ENCODE measurements around the gene NSF. TPM values are rescaled to one million over a fixed set of nuclear protein-coding genes. Genes with fewer than 3 reads are reported as not detected.

Gene NSF
- total and polyA plus RNA-seq, 2 donors (not counting 3 experiments of a cell fraction or from before 2014, with no cell fraction given): 18.5 to 43.7 TPM

GRCh38 chr17:46764000-46764708 is 173.7 kb downstream of the NSF start:
- Histone ChIP-seq H3K4me2 (ENCODE audit: insufficient read depth, low read length) (peak overlapping the region; percentile 20), H3K4me1 (ENCODE audit: control insufficient read depth, extremely low read depth, insufficient read depth, low read length) (peaks cover 20% of the 10 kb centered on the region), H3K9me3 (replicated peaks; ENCODE audit: control insufficient read depth, insufficient read depth, low read length) (no peaks in the 10 kb centered on the region), H3K27me3 (ENCODE audit: control insufficient read depth in 2 of 2, insufficient read depth in 2 of 2, low read length in 2 of 2) (no peaks in the 10 kb centered on the region), H3K27ac (ENCODE audit: insufficient read depth, low read depth, low read length) (peak overlapping the region; percentile 10), H3K9ac (replicated peaks; ENCODE audit: extremely low read depth, insufficient read depth, low read length) (no peak overlapping the region), H4K20me1 (replicated peaks; ENCODE audit: control insufficient read depth, extremely low read depth, insufficient read depth, low read length) (no peaks in the 10 kb centered on the region), H3K79me2 (ENCODE audit: control insufficient read depth, insufficient read depth, low read length) (no peaks in the 10 kb centered on the region), H3K4me3 (replicated peaks in 1 of 3; ENCODE audit: insufficient read depth in 1 of 3, low read depth in 1 of 3, low read length in 3 of 3) (no peak overlapping the region), H3K36me3 (ENCODE audit: control insufficient read depth in 2 of 2, extremely low read depth in 1 of 2, insufficient read depth in 2 of 2, low read length in 2 of 2) (no peaks in the 10 kb centered on the region), H3K9me1 (replicated peaks; ENCODE audit: control insufficient read depth, extremely low read depth, insufficient read depth, low read length) (no peaks in the 10 kb centered on the region), H2AFZ (ENCODE audit: low read depth, low read length) (peak overlapping the region; percentile 1)
- no TSS peak for BruUV-seq (replicated peaks)
- ChIA-PET POLR2A (no interaction called here), CTCF (interaction anchor here (1.2 kb wide), 1 partner anchor 13 kb away, joined by 3 read pairs; no protein-coding TSS in a partner anchor)
- peak; percentile 69 for FAIRE-seq
- TF ChIP-seq EZH2 (IDR thresholded peaks at IDR 0.05; ENCODE audit: borderline replicate concordance, low read depth, low read length, severe bottlenecking): no peak
- TF ChIP-seq CTCF (IDR thresholded peaks at IDR 0.05; ENCODE audit: extremely low read depth in 1 of 2, insufficient read depth in 1 of 2, low read depth in 1 of 2, low read length in 2 of 2): no peak
- no peak for TF ChIP-seq POLR2A (IDR thresholded peaks at IDR 0.05; ENCODE audit: low read depth, low read length)
- no peak for TF ChIP-seq GATA2 (IDR thresholded peaks at IDR 0.05; ENCODE audit: insufficient read depth, insufficient read length, low read depth, low read length)
- TF ChIP-seq POLR2AphosphoS5 (IDR thresholded peaks at IDR 0.05; ENCODE audit: insufficient read depth, low read depth, low read length): no peak
- no peak for TF ChIP-seq FOS (IDR thresholded peaks at IDR 0.05; ENCODE audit: borderline replicate concordance, insufficient read depth, low read length)
- TF ChIP-seq MYC (IDR thresholded peaks at IDR 0.05; ENCODE audit: low read depth, low read length): no peak
- TF ChIP-seq MAX (IDR thresholded peaks at IDR 0.05; ENCODE audit: insufficient read depth, insufficient read length): no peak
- TF ChIP-seq JUN (IDR thresholded peaks at IDR 0.05; ENCODE audit: borderline replicate concordance, insufficient read depth, insufficient read length, low read depth): no peak
- dilution Hi-C loops (cut with MboI; ENCODE audit: extremely low pct_ligation_motif_present, low sequenced_read_pairs) (no loop called here), intact Hi-C loops (cut with micrococcal nuclease) (no loop called here)
- DNase-seq (ENCODE audit: low read depth, low spot score): no peak
